Coronary artery (tissue), 2 donors: Measurements from ENCODE around the gene IQGAP2.

Source experiments
- DNase-seq: peaks from one replicate; pipeline ENCODE4 v3.0.0-alpha.2; 2017; ENCODE audit warnings: low spot score
- H3K27ac ChIP-seq, 2 donors: fragments of 200-600 bp; sonication (generic); one replicate each; pipeline ENCODE4 v1.5.1; 2016 to 2019
- H3K4me3 ChIP-seq: fragments of 200-600 bp; sonication (generic); 2 replicates; pipeline ENCODE4 v1.5.1; 2016; ENCODE audit warnings: mild to moderate bottlenecking, moderate library complexity
- TF ChIP-seq, protein P1 (sequence below): fragments of 200-600 bp; sonication (generic); IDR thresholded peaks from one replicate; pipeline ENCODE4 v1.5.1; 2019; ENCODE audit warnings: antibody characterized with exemption

IQGAP2 gene

DNA sequence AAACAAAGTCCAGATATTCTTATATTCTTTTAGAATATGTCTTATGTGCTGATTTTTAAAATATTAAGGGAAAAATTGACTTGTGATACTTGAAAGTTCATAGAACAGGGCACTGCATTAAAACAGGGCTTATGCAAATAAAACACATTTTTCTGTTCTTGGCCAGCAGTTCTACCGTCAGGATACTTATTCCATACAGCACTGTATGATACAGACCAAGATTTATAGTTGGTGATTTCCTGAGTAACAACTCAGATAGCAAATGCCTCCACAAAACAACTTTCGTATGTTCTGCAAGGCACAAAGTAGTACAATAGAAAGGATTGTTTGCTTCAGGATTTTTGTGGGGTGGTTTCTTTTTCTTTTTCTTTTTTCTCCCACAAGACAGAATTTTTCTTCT lies 150.2 kb downstream of the IQGAP2 start:
- TF ChIP-seq, protein P1, sequence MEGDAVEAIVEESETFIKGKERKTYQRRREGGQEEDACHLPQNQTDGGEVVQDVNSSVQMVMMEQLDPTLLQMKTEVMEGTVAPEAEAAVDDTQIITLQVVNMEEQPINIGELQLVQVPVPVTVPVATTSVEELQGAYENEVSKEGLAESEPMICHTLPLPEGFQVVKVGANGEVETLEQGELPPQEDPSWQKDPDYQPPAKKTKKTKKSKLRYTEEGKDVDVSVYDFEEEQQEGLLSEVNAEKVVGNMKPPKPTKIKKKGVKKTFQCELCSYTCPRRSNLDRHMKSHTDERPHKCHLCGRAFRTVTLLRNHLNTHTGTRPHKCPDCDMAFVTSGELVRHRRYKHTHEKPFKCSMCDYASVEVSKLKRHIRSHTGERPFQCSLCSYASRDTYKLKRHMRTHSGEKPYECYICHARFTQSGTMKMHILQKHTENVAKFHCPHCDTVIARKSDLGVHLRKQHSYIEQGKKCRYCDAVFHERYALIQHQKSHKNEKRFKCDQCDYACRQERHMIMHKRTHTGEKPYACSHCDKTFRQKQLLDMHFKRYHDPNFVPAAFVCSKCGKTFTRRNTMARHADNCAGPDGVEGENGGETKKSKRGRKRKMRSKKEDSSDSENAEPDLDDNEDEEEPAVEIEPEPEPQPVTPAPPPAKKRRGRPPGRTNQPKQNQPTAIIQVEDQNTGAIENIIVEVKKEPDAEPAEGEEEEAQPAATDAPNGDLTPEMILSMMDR = no peak
- Histone ChIP-seq H3K27ac (no peak overlapping the region), H3K4me3 (no peak overlapping the region)
- no peak for DNase-seq

DNA sequence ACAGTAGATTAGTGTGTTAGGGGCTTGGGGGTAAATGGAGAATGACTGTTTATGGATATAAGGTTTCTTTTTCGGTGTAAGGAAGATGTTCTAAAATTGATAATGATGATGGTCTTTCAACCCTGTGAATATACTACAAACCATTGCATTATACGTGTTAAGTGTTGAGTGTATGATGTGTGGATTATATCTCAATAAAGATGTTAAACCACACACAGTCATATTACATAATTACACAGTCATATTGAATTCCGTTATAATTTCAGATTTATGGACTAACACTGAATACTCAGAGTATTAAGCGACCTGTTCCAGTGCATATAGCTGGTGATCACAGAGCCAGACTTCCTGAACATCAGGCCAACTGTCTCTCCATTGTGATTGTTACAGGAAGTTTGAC lies 152.0 kb downstream of the IQGAP2 start:
- H3K4me3 ChIP-seq = no peak overlapping the region
- DNase-seq = no peak
- H3K27ac ChIP-seq = no peak overlapping the region
- TF ChIP-seq, protein P1 = no peak

DNA sequence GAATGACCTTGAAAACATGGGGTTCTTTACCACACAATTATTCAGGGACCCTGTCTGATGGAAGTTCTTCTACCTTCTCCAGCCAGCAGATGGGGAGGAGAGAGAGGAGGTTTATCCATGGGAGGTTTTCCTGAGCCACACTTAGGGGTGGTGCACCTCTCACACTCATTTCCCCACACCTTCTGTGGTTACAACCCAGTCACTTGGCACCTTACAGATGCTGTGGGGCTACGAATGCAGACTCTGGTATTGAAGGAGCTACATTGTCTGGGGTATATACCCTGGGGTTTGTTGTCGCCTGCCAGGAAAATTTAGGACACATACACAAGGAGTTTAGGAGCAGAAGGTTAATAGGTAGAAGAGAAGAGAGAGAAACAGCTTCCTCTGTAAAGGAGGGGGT lies 152.6 kb downstream of the IQGAP2 start:
- DNase-seq = no peak
- Histone ChIP-seq H3K4me3 (no peak overlapping the region), H3K27ac (no peak overlapping the region)
- TF ChIP-seq, protein P1 = no peak

DNA sequence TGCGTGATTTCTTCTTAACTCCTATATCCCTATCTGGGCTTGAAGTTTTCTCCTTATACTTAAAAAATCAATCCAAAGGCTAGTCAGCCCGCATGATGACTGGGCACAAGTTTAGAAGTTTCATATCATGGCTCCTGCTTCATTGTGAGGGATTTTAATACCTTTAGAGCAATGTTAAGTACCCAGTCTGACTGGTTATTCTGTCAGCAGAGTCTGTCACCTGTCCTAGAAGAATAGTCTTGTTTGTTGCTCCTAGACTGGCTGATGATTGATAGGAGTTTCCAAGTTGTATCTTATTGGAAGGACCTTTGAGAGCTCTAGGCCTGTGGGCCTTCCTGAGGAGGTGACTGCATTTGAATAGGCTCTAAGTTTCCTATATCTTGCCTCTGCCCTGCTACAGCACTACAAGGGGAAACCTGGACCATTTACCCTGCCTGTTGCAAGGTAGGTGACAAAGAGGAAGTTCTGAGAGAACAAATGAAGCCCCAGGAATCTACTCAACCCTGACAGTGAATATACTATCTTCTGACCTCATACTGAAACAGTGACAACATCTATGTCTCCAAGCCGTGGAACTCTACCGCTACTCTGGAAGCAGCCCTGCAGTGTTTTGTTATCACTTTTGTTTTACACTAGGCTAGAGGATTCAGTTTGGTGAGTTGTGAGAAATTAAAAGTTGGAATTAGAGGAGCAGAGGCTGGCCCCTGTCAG lies 153.6 kb downstream of the IQGAP2 start:
- TF ChIP-seq, protein P1 = no peak
- Histone ChIP-seq H3K4me3 (no peak overlapping the region), H3K27ac (no peak overlapping the region)
- no peak for DNase-seq

DNA sequence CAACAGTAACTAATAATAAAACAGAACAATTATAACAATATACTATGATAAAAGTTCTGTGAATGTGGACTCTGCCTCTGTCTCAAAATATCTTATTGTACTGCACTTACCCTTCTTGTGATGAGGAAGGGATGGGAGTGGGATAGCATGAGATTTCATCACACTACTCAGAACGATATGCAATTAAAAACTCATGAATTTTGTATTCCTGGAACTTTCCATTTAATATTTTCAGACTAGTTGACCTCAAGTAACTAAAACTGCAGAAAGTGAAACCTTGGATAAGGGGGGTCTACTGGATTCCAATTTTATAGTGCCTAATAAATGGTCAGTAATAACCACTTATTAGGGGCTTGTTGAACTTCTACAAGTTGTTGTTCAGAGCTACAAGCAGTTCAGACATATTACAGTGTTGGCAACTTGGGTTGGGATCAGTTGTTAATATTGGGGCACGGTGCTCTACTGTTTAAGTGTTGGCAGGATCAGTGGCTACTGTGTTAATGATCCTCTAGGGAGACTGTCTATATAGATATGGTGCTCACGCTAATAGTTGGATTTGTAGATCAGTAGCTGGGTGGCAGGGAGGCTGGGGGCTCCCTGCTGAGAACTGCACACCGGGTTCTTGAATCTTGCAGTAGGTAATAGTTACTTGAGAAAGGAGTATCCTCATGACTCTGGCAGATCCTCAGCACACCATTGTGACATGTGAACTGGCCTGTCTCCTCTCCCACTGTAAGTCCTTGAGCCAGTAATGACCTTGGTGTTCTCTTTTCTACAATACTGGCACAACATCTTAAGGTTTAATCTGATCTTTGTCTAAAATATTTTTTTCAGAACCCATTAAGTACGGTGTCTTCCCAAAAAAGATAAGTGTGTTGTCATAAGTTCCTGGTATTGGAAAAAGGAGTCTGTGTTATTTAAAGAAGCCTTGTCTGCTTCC lies 158.1 kb downstream of the IQGAP2 start:
- no peak overlapping the region for H3K4me3 ChIP-seq
- no peak for DNase-seq
- H3K27ac ChIP-seq = no peak overlapping the region
- TF ChIP-seq, protein P1 = no peak

DNA sequence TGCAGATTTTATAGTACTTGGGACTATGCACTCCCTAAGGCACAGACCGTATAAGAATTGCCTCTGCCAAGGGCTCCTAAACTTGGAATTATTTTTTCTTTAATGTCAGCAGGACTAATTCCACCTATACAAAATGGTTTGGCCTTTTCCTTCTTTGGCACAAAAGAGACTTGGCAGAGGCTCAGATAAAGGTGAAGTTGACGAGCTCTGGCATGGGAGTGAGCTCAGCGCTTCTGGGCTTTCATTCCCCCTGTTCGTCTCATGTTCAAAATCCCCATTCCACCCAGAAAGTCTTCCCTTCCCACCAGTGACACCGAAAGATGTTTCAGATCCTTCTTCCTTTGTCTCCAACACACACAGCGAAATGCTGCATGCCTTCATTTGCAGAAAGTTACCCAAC lies 158.9 kb downstream of the IQGAP2 start:
- DNase-seq = no peak
- Histone ChIP-seq H3K27ac (no peak overlapping the region), H3K4me3 (no peak overlapping the region)
- TF ChIP-seq, protein P1 = no peak

DNA sequence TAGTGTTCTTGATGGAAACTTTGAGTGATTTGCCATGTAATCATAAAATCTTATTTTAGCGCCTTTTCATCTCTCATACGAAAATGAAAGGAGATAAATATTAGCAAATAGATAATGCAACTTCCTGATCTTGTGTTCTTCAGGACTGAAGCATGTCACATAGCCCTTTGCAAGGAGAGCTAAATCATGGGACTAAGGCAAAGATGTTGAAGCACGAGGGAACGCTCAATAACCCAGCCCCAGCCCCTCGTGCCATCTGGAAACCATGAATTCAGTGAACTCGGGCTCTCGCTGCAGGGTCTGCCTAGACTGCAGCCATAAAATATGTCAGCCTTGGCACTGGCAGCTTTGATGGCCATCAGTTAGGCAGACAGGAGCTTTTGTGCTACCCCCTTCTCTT lies 161.9 kb downstream of the IQGAP2 start:
- DNase-seq = no peak
- H3K4me3 ChIP-seq = no peak overlapping the region
- TF ChIP-seq, protein P1 = no peak
- H3K27ac ChIP-seq = no peak overlapping the region
